ENCODE data around the gene FBXL7.

FBXL7 gene

DNA sequence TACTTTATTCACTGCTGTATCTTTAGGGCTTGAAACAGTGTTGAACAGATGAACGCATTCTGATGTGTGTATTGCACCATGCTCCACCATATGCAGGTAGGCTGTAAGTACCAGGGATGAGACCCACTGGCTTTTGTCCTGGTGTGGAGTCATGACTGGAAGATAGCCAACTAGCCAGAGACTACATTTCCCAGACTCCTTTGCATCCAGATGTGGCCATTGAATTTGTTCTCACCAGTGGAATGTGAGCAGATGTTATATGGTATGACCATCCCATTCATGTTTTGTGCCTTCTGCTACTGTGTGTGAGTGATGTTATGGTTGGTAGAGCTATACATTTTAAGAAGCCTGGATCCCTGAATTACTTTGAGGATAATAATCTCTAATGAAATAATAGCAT lies 7.4 kb upstream of the FBXL7 start:
- H3K9me3 Mint-ChIP-seq = peaks cover 22% of the 10 kb centered on the region
- H3K4me1 Mint-ChIP-seq = no peaks in the 10 kb centered on the region
- no peak overlapping the region for H3K27ac Mint-ChIP-seq
- no peaks in the 10 kb centered on the region for H3K36me3 Mint-ChIP-seq
- DNase-seq (ENCODE audit: low spot score in 2 of 2) (no peak), ATAC-seq (no peak)
- no peak overlapping the region for H3K4me3 Mint-ChIP-seq

DNA sequence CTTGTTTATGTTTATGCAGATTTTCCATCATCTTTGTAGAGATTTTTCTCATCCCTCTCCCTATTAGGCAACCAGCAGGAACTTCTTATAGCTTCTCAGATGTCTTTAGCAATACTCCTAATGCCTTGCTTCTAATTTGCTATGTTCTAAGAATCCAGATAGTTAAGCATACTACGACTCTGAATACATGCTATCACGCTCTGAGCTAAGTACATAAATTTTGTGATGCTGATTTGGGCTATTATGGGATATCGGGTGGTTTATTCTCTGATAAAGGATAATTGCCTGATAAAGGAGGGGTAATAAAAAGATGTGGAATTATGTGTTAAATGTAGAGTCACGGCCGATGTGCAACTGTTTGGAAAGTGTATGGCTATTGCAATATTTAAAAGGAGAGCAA lies 6.5 kb upstream of the FBXL7 start:
- H3K36me3 Mint-ChIP-seq = no peaks in the 10 kb centered on the region
- ATAC-seq = no peak

DNA sequence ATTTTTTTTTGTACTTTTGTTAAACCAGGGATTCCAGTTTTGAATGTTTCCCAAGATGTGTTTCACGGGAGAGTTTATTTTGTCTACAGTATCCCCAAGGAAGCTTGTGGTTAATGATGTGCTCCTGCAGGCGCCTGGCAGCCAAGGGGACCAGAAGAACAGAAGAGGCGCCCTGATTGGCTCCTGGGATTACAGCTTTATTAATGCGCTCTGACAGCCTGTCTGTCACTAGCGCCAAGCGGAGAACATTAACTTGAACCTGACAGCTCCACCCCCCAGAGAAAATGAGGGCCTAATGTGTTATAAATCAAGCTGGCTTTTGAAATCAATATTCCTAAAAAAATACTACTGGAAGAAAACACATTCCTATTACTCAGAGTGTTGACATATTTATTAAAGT lies 5.0 kb upstream of the FBXL7 start:
- ATAC-seq = no peak
- H3K4me3 Mint-ChIP-seq = no peak overlapping the region
- H3K4me1 Mint-ChIP-seq = no peaks in the 10 kb centered on the region
- H3K27ac Mint-ChIP-seq = no peak overlapping the region
- H3K9me3 Mint-ChIP-seq = peaks cover 24% of the 10 kb centered on the region
- no peak for DNase-seq (ENCODE audit: low spot score in 2 of 2)
- no peaks in the 10 kb centered on the region for H3K36me3 Mint-ChIP-seq

More for the DNA sequence above, 6.5 kb upstream of the FBXL7 start:
- no peak overlapping the region for H3K27ac Mint-ChIP-seq
- DNase-seq (ENCODE audit: low spot score in 2 of 2) = no peak
- H3K4me1 Mint-ChIP-seq = no peaks in the 10 kb centered on the region
- H3K9me3 Mint-ChIP-seq = peaks cover 25% of the 10 kb centered on the region
- H3K4me3 Mint-ChIP-seq = no peak overlapping the region

DNA sequence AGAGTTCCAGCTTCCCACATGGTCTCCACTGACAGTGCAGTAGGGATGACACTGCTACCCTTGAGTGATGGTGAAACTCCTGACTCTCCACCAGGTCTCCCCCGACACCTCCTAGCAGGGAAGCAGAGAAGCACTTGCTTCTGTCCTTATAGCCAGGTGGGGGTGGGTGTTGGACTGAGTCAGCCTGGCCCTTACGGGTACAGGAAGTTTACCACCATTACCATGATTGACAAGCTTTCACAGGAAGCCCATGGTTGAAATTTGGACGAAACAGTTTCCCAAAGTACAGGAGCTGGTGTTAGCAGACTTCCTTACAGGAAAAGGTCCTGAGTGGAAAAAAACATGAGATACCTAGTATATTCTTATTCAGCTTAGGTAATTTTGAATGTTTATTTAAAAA lies 3.1 kb upstream of the FBXL7 start:
- Mint-ChIP-seq H3K4me3 (no peak overlapping the region), H3K36me3 (no peaks in the 10 kb centered on the region), H3K27ac (no peak overlapping the region), H3K9me3 (peaks cover 13% of the 10 kb centered on the region), H3K4me1 (no peaks in the 10 kb centered on the region)
- ATAC-seq (no peak), DNase-seq (ENCODE audit: low spot score in 2 of 2) (no peak)

DNA sequence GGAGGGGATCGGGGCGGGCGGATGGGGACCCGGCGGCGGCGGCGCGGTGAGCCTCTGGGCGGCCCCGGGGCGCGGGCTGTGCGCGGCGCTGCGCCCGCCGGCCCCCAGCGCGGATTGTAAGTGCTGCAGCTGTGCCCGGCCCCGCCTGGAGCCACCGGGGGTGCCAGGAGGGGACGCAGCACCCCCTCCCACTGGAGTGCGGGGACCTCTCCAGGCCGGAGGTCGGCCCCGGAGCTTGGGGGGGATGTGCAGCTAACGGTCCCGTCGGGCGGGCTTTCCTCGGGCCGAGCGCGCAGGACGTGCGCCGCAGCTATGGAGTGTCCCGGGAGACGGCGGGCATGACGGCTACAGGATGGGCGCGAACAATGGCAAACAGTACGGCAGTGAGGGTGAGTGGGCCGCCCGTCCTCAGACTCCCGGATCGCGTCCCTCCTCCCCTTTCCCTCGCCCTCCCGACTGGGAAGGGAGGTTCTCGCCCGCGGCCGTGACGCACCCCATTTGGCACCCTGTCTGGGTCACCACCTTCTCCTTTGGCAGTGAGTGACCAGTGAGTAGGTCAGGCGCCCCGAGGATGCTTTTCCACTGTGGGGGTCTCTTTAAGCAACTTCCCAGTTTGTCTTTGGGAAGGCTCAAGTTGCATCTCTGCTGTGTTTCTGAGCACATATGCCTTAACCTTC lies 483 bp downstream of the FBXL7 start:
- Mint-ChIP-seq H3K9me3 (peaks cover 9% of the 10 kb centered on the region), H3K4me3 (no peak overlapping the region), H3K36me3 (no peaks in the 10 kb centered on the region), H3K27ac (no peak overlapping the region), H3K4me1 (no peaks in the 10 kb centered on the region)
- ATAC-seq = no peak
- no peak for DNase-seq (ENCODE audit: low spot score in 2 of 2)

DNA sequence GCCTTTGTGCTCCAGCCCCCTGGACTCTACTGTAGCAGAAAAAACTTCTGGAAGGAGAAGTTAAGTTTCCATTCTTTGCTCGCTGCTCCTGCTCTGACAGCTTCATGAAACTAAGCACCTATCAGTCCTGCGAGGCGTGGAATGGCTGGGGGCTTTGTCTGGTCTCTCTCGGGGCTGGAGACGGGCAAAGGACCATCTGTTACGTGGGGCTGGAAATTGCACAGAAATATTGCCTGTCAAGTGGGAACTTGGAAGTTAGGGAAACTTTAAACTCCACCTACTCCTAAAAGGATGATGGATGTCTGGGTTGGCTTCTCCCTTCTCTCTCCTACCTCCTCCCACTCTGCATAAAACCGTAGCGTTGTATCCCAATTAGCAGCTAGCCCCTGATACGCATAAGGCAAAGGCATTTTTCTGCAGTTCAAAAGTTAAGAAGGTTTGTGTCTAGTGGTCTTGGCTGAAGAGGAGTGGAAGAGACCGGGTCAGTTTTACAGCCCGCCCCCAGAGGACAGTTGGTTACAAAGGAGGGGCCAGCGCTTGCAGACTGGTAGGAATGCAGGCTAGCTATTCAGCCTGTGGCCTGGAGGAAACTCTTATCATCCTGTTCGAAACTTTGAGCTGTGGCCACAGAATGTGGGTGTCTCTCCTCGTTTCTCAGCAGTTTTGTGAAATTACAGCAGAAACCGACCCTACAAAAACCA lies 1.3 kb downstream of the FBXL7 start:
- H3K4me3 Mint-ChIP-seq = no peak overlapping the region
- H3K4me1 Mint-ChIP-seq = no peaks in the 10 kb centered on the region
- no peak for ATAC-seq
- H3K27ac Mint-ChIP-seq = no peak overlapping the region
- H3K9me3 Mint-ChIP-seq = peaks cover 6% of the 10 kb centered on the region
- no peaks in the 10 kb centered on the region for H3K36me3 Mint-ChIP-seq
- no peak for DNase-seq (ENCODE audit: low spot score in 2 of 2)

DNA sequence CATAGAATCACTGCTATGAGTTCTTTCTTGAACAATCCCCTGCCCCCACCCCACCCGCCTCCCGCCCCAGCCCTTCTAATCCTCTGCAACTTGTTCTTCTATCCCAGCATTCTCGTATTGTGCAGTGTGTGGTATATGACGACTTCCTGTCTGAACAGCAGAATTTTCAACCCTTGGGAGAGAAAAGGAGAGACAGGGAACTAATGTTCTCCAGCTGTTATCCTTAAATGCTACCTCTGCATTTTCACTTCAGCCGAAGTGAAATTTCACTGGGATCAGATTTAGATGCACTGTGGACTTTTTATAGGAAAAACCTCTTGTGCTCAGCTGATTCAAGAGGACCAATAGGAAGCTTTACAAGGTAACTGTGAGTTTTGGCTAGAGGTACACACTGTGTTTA lies 2.2 kb downstream of the FBXL7 start:
- no peaks in the 10 kb centered on the region for H3K36me3 Mint-ChIP-seq
- peaks cover 5% of the 10 kb centered on the region for H3K9me3 Mint-ChIP-seq
- no peak overlapping the region for H3K27ac Mint-ChIP-seq
- ATAC-seq (no peak), DNase-seq (ENCODE audit: low spot score in 2 of 2) (no peak)
- H3K4me1 Mint-ChIP-seq = no peaks in the 10 kb centered on the region
- H3K4me3 Mint-ChIP-seq = no peak overlapping the region

DNA sequence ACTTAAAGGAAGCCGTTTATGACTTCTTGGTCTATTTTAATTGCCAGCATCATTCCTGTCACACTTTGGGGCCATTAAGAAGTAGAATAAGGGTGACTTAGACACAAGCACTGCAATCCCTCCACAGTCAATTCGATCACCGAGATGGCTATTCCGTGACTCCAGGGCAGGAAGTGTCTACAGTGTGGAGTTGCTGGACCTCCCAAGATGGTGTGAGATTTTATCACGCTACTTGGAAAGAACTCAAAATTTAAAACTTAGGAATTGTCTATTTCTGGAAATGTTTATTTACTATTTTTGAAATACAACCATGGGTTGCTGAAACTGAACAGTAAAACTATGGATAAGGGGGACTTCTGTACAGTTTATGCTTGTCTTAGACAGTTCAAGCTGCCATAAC lies 6.2 kb downstream of the FBXL7 start:
- no peaks in the 10 kb centered on the region for H3K36me3 Mint-ChIP-seq
- peaks cover 7% of the 10 kb centered on the region for H3K9me3 Mint-ChIP-seq
- no peak overlapping the region for H3K4me3 Mint-ChIP-seq
- H3K4me1 Mint-ChIP-seq = no peaks in the 10 kb centered on the region
- ATAC-seq (no peak), DNase-seq (ENCODE audit: low spot score in 2 of 2) (no peak)
- H3K27ac Mint-ChIP-seq = no peak overlapping the region

DNA sequence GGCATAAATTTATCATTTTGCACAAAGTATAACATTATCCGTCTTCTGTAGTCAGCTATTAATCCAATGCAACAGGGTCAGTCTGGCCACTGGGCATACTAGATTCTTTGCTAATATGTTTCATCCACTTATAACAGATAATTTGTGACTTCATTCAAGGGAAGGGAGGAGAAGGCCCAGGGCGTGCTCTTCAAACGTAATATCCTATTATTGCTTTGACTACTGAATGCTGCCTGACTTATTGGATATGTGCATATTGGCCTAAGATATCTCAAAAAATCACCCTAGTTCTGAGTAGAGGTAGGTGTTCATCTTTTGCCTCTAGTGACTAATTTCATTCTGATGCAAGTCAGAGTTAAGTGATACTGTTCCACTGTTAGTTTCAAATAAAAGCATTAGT lies 6.9 kb downstream of the FBXL7 start:
- H3K4me1 Mint-ChIP-seq = no peaks in the 10 kb centered on the region
- H3K9me3 Mint-ChIP-seq = peaks cover 7% of the 10 kb centered on the region
- H3K4me3 Mint-ChIP-seq = no peak overlapping the region
- no peak for ATAC-seq
- H3K27ac Mint-ChIP-seq = no peak overlapping the region
- no peak for DNase-seq (ENCODE audit: low spot score in 2 of 2)
- H3K36me3 Mint-ChIP-seq = no peaks in the 10 kb centered on the region

DNA sequence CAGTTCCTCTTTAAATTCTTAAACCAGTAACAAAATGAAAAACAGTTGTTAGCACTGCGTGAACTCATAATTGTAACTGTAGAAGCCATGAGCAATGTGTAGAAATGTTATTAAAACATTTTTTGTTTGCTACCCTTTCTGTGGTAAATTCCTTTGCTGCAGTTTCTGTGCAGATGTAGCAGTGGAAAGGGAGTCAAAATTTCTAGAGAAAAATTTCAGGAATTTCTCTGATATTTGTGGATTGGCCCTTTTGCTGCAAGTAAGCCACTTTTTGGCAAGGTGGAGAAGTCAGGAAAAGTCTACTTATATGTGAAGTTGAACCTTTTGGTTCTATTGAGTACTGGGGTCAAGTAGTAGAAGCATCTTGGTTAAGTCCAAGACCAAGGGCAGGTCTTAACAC lies 10.1 kb downstream of the FBXL7 start:
- no peak for ATAC-seq
- no peak overlapping the region for H3K27ac Mint-ChIP-seq
- H3K9me3 Mint-ChIP-seq = peaks cover 7% of the 10 kb centered on the region
- no peaks in the 10 kb centered on the region for H3K4me1 Mint-ChIP-seq
- no peak for DNase-seq (ENCODE audit: low spot score in 2 of 2)
- no peaks in the 10 kb centered on the region for H3K36me3 Mint-ChIP-seq
- H3K4me3 Mint-ChIP-seq = no peak overlapping the region

DNA sequence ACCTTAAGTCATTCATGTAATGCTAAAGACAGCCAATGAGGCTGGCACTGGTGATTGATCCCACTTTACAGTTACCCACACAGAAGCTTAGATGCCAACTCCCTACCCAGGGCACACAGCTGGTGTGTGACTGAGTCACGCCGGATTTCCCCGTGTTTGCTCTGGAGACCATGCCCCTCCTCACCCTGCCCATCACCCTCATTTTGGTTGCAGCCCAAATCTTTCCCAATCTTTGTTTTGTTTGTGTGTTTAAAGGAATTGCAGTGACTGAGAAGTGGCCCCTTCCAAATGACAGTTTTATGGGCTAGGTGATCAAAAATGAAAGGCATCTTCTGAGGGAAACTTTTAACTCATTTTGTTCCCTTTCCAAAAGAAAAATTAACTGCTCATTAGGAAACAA lies 10.9 kb downstream of the FBXL7 start:
- Mint-ChIP-seq H3K4me3 (no peak overlapping the region), H3K9me3 (peaks cover 5% of the 10 kb centered on the region), H3K27ac (no peak overlapping the region), H3K4me1 (no peaks in the 10 kb centered on the region), H3K36me3 (no peaks in the 10 kb centered on the region)
- no peak for DNase-seq (ENCODE audit: low spot score in 2 of 2)
- no peak for ATAC-seq

DNA sequence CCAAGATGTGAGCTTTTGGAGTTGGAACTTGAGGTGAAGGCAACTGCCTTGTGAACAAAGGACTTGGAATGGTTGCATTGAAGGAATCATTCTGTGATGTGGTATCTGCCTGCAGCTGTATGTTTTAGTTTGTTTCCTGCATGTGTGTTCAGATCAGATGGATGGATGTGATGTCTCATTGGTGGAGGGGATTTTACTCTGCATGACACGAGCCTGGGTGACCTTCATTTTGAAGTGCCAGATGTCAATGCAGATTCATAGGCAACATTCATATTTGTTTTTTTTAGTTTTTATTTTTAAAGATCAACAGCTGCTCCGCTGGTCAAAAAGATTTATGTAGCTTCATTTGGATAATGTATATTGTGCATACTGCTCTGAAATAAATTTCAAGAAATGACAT lies 13.5 kb downstream of the FBXL7 start:
- H3K4me3 Mint-ChIP-seq = no peak overlapping the region
- peaks cover 11% of the 10 kb centered on the region for H3K9me3 Mint-ChIP-seq
- H3K27ac Mint-ChIP-seq = no peak overlapping the region
- no peaks in the 10 kb centered on the region for H3K4me1 Mint-ChIP-seq
- ATAC-seq (no peak), DNase-seq (ENCODE audit: low spot score in 2 of 2) (no peak)
- H3K36me3 Mint-ChIP-seq = no peaks in the 10 kb centered on the region

DNA sequence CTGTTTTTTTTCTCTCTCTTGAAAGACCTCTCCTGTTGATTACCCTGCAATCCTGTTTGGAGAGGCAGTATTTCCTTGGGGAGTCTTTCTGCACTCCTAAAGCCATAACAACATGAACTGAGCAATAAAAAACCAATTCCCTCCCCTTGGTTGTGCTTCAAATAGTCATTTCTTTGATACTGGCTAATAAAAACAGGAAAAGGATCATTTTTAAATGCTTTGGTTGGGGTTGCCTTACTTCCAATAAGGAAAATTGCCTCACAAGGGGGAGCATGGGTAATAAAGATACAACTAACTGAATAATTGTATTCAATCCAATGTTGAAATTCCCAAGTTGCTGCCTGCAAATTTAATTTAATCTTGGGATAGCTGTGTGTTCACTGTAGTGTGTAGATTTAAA lies 13.9 kb downstream of the FBXL7 start:
- no peak for DNase-seq (ENCODE audit: low spot score in 2 of 2)
- no peak overlapping the region for H3K4me3 Mint-ChIP-seq
- no peaks in the 10 kb centered on the region for H3K36me3 Mint-ChIP-seq
- ATAC-seq = no peak
- H3K27ac Mint-ChIP-seq = no peak overlapping the region
- peaks cover 11% of the 10 kb centered on the region for H3K9me3 Mint-ChIP-seq
- H3K4me1 Mint-ChIP-seq = no peaks in the 10 kb centered on the region

DNA sequence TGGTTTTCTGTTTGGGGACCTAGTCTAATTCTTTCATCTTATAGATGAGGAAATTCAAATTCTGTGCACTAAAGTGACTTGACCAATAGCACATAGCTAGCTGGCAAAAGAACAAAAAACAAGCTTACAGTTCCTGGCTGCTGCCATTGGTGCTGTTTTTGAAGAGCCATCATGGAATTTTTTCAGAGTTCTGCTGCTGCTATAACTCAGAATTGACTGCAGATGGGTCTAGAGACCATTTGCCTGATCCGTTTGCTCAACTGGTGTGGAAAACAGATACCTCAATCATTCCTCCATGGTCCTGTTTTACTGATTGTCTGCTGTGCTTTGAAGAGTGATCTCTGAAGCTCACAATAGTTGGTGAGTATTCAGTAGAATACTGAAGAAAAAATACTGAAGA lies 15.2 kb downstream of the FBXL7 start:
- H3K36me3 Mint-ChIP-seq = no peaks in the 10 kb centered on the region
- ATAC-seq (no peak), DNase-seq (ENCODE audit: low spot score in 2 of 2) (no peak)
- H3K4me1 Mint-ChIP-seq = no peaks in the 10 kb centered on the region
- H3K27ac Mint-ChIP-seq = no peak overlapping the region
- H3K4me3 Mint-ChIP-seq = no peak overlapping the region
- peaks cover 11% of the 10 kb centered on the region for H3K9me3 Mint-ChIP-seq

DNA sequence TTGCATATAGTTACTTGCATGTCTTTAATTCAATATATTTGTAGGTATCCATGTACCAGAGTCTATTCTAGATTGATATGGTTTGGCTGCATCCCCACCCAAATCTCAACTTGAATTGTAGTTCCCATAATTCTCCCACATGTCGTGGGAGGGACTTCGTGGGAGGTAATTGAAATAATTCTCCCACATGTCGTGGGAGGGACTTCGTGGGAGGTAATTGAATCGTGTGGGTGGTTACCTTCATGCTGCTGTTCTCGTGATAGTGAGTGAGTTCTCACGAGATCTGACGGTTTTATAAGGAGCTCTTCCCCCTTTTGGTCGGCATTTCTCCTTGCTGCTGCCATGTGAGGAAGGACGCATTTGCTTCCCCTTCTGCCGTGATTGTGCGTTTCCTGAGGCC lies 16.5 kb downstream of the FBXL7 start:
- Mint-ChIP-seq H3K4me1 (no peaks in the 10 kb centered on the region), H3K4me3 (no peak overlapping the region), H3K27ac (no peak overlapping the region), H3K36me3 (no peaks in the 10 kb centered on the region), H3K9me3 (peaks cover 11% of the 10 kb centered on the region)
- no peak for ATAC-seq
- no peak for DNase-seq (ENCODE audit: low spot score in 2 of 2)

DNA sequence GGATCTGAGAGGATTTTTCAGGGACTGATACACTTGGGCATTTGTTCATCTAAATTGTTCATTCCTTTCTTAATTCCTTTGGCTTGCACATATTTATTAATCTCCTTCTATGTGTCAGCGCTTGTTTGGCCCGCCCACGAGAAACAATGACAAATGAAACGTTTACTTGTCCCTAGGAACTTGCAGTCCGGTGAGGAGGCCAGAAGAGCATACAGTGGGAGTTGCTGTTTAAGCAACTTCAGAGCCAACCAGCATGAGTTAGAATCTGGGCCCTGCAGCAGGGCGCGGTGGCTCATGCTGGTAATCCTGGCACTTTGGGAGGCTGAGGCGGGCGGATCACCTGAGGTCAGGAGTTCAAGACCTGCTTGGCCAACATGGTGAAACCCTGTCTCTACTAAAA lies 18.8 kb downstream of the FBXL7 start:
- Mint-ChIP-seq H3K27ac (no peak overlapping the region), H3K9me3 (peaks cover 17% of the 10 kb centered on the region), H3K4me3 (no peak overlapping the region), H3K36me3 (no peaks in the 10 kb centered on the region), H3K4me1 (no peaks in the 10 kb centered on the region)
- no peak for ATAC-seq
- no peak for DNase-seq (ENCODE audit: low spot score in 2 of 2)

Data from stimulated activated effector memory CD8-positive, alpha-beta T cell treated with anti-CD3 and anti-CD28 coated beads, Interleukin-12 subunit alpha, Interleukin-12 subunit beta, amount 100 ng/mL, for 72 hours (primary cell).